K562 (cell line): ENCODE data around the gene PGPEP1. TPM values are rescaled to one million over a fixed set of nuclear protein-coding genes. Genes with fewer than 3 reads are reported as not detected.

Source experiments
- CBX5 ChIP-seq: IDR thresholded peaks from 2 replicates; pipeline ENCODE4 v1.6.1; 2014; ENCODE audit warnings: low read depth, borderline replicate concordance
- E2F4 ChIP-seq: sonication (generic); formaldehyde crosslinking; IDR thresholded peaks from 2 replicates; pipeline ENCODE4 v1.8.0; 2022; ENCODE audit warnings: mild to moderate bottlenecking, low read depth, missing genetic modification reagents
- ETV6 ChIP-seq, 3 experiments: fragments of 150-350 bp in 1 of 3; sonication (generic) in 1 of 3; formaldehyde crosslinking in 1 of 3; IDR thresholded peaks; 2 replicates each; pipeline versions ENCODE4 v1.6.1 to v1.8.0; 2014 to 2022; ENCODE audit warnings: borderline replicate concordance in 2 of 3, low read depth in 2 of 3, antibody characterized with exemption in 1 of 3, low read length in 1 of 3, mild to moderate bottlenecking in 1 of 3, missing genetic modification reagents in 1 of 3
- GTF2E2 ChIP-seq: fragments of 200-800 bp; sonication (Bioruptor generic); IDR thresholded peaks from 2 replicates; pipeline ENCODE4 v1.6.1; 2016; ENCODE audit warnings: missing genetic modification characterization, missing compliant biosample characterization
- HMGN3 ChIP-seq: IDR thresholded peaks from 2 replicates; pipeline ENCODE4 v1.6.1; 2011; ENCODE audit warnings: borderline replicate concordance, low read depth, mild to moderate bottlenecking, mixed read lengths, low read length; ENCODE audit not compliant: insufficient read length; ENCODE audit errors: extremely low read depth
- MYC ChIP-seq, 2 experiments: fragments of 250-450 bp in 1 of 2; sonication (Bioruptor Pico) in 1 of 2; IDR thresholded peaks; 2 replicates each; pipeline versions ENCODE4 v1.5.1 to v1.6.1; 2012 to 2021; ENCODE audit warnings: low read depth in 2 of 2, borderline replicate concordance in 1 of 2, improper control_type of control experiment in 1 of 2, low read length in 1 of 2, mild to moderate bottlenecking in 1 of 2, moderate library complexity in 1 of 2
- NFE2 ChIP-seq: IDR thresholded peaks from 2 replicates; pipeline ENCODE4 v1.6.1; 2014; ENCODE audit warnings: antibody characterized with exemption, low read depth
- PBX2 ChIP-seq, 2 experiments: IDR thresholded peaks in 1 of 2; conservative IDR thresholded peaks in 1 of 2; 2 replicates each; pipeline ENCODE4 v1.6.1; 2016; ENCODE audit warnings: low read depth in 2 of 2, mild to moderate bottlenecking in 1 of 2, missing compliant biosample characterization in 1 of 2, missing genetic modification characterization in 1 of 2, moderate library complexity in 1 of 2
- POLR2H ChIP-seq: IDR thresholded peaks from 2 replicates; pipeline ENCODE4 v1.6.1; 2016; ENCODE audit warnings: missing genetic modification characterization, low read depth, mild to moderate bottlenecking, control low read depth, missing compliant biosample characterization, moderate library complexity
- RAD21 ChIP-seq, 2 experiments: fragments of 250-450 bp in 1 of 2; fragments of 450-650 bp in 1 of 2; sonication (Bioruptor Pico) in 1 of 2; formaldehyde crosslinking in 1 of 2; IDR thresholded peaks in 1 of 2; conservative IDR thresholded peaks in 1 of 2; 2 replicates each; pipeline versions ENCODE4 v1.4.0 to v1.8.0; 2020 to 2022; ENCODE audit warnings: mild to moderate bottlenecking in 2 of 2, moderate library complexity in 1 of 2
- SMAD3 ChIP-seq: fragments of 450-650 bp; formaldehyde crosslinking; conservative IDR thresholded peaks from 2 replicates; pipeline ENCODE4 v1.4.0; 2020; ENCODE audit warnings: mild to moderate bottlenecking
- TEAD2 ChIP-seq: fragments of 450-650 bp; IDR thresholded peaks from 2 replicates; pipeline ENCODE4 v1.6.1; 2016; ENCODE audit warnings: missing genetic modification characterization, control low read depth, missing compliant biosample characterization
- YY1 ChIP-seq, 3 experiments: IDR thresholded peaks; 2 replicates each; pipeline ENCODE4 v1.6.1; 2011; ENCODE audit warnings: low read length in 2 of 3, mild to moderate bottlenecking in 2 of 3, moderate library complexity in 2 of 3, borderline replicate concordance in 1 of 3, control low read depth in 1 of 3, low read depth in 1 of 3; ENCODE audit not compliant: insufficient read depth in 3 of 3, insufficient replicate concordance in 2 of 3, control insufficient read depth in 1 of 3, insufficient read length in 1 of 3; ENCODE audit errors: extremely low read depth in 1 of 3
- ZHX1 ChIP-seq: fragments of 150-350 bp; conservative IDR thresholded peaks from 2 replicates; pipeline ENCODE4 v1.6.1; 2014; ENCODE audit warnings: low read length
- ZNF384 ChIP-seq: IDR thresholded peaks from 2 replicates; pipeline ENCODE4 v1.6.1; 2012; ENCODE audit warnings: low read depth, low read length, improper control_type of control experiment
- ZNF707 ChIP-seq: fragments of 250-450 bp; sonication (Bioruptor Pico); conservative IDR thresholded peaks from 2 replicates; pipeline ENCODE4 v1.8.0; 2022; ENCODE audit warnings: inconsistent platforms, mild to moderate bottlenecking, moderate library complexity
- polyA plus RNA-seq, 8 experiments: library from polyadenylated mRNA; depleted of rRNA in 4 of 8; stranded (reverse) in 5 of 8; unstranded in 3 of 8; fragments of >200 nt; fragmentation: Nextera tagmentation in 2 of 8; fragmentation: Illumina TruSeq in 1 of 8; extraction: Ambion mirVana in 2 of 8; extraction: Trizol in 1 of 8; gene quantifications; 2 replicates each; pipeline versions ENCODE4 v1.2.1 to v1.2.3, GENCODE V29; 2011 to 2014; ENCODE audit warnings: inconsistent platforms in 1 of 8, missing spikeins in 1 of 8
- total RNA-seq, 7 experiments: library from RNA; depleted of rRNA in 6 of 7; stranded (reverse); fragments of >200 nt in 6 of 7; fragmentation: Illumina TruSeq in 2 of 7; extraction: Trizol in 2 of 7; gene quantifications; 2 replicates each; pipeline versions ENCODE4 v1.2.1 to v1.2.3, GENCODE V29; 2011 to 2021; ENCODE audit warnings: low replicate concordance in 1 of 7

The PGPEP1 gene
- total and polyA plus RNA-seq, 9 of the 15 experiments (the other 6 are each of a cell fraction or from before 2014, with no cell fraction given): 10.0 to 69.6 (median 33.5) TPM

- TF ChIP-seq HMGN3: peak; percentile 98
- no peak for TF ChIP-seq GTF2E2
- TF ChIP-seq YY1 (IDR thresholded peaks at IDR 0.05; ENCODE audit: borderline replicate concordance in 1 of 3, control insufficient read depth in 1 of 3, extremely low read depth in 1 of 3, insufficient read depth in 3 of 3, insufficient read length in 1 of 3, insufficient replicate concordance in 2 of 3, low read depth in 1 of 3, low read length in 2 of 3): peak in 2 of 3 experiments; percentile 34 to 62
- no peak for TF ChIP-seq NFE2
- TF ChIP-seq RAD21 (CRISPR knock-in tag; conservative IDR thresholded peaks at IDR 0.05 in 1 of 2, IDR thresholded peaks at IDR 0.05 in 1 of 2): peak; percentile 60 to 70
- TF ChIP-seq PBX2 (CRISPR knock-in tag; IDR thresholded peaks at IDR 0.05; ENCODE audit: low read depth): no peak
- TF ChIP-seq PBX2 (tag; conservative IDR thresholded peaks at IDR 0.05; ENCODE audit: low read depth): no peak
- 0 out of 2 replicates have a peak, but pooled peaks have one; percentile 10 for TF ChIP-seq SMAD3 (CRISPR knock-in tag)
- TF ChIP-seq ZNF707 (CRISPR knock-in tag): no peak
- TF ChIP-seq ZNF384: peak; percentile 54; the same call in 1 of the 2 replicates
- TF ChIP-seq CBX5: peak; percentile 57; the same call in 1 of the 2 replicates
- no peak for TF ChIP-seq POLR2H (tag)
- TF ChIP-seq ETV6 (IDR thresholded peaks at IDR 0.05; ENCODE audit: borderline replicate concordance in 1 of 2, low read depth in 2 of 2, low read length in 1 of 2): peak in 1 of 2 experiments; percentile 35; a peak in 1 of 4 replicates
- TF ChIP-seq ETV6 (CRISPR knock-in tag; IDR thresholded peaks at IDR 0.05; ENCODE audit: borderline replicate concordance): no peak; the same call in none of the 2 replicates
- peak; percentile 95 for TF ChIP-seq MYC (IDR thresholded peaks at IDR 0.05; ENCODE audit: low read depth, low read length)
- peak; percentile 34; the same call in 1 of the 2 replicates for TF ChIP-seq MYC (CRISPR knock-in tag; IDR thresholded peaks at IDR 0.05; ENCODE audit: borderline replicate concordance, low read depth)
- no peak for TF ChIP-seq TEAD2
- peak; percentile 73 for TF ChIP-seq E2F4 (CRISPR knock-in tag)
- TF ChIP-seq ZHX1: no peak
Measured at GRCh38 chr19:18388100-18388959, 47.9 kb downstream of the PGPEP1 start (continued).
